ENCODE results near the gene ARVCF. TPM values are rescaled to one million over a fixed set of nuclear protein-coding genes. Genes with fewer than 3 reads are reported as not detected.

ARVCF gene
- total RNA-seq, 1 experiment from 2014 or later: 15.6 TPM

- no peak for DNase-seq
- POLR2A ChIA-PET (ENCODE audit: unreplicated experiment): no interaction called here
- no TSS peak for BruUV-seq (replicated peaks)
- CTCF ChIA-PET: no interaction called here
- no peaks in the 10 kb centered on the region for H3K9me3 ChIP-seq (ENCODE audit: insufficient read depth, low read depth)
- no peaks in the 10 kb centered on the region for H3K9me2 ChIP-seq (ENCODE audit: insufficient read depth)
- H3K79me2 ChIP-seq (ENCODE audit: low read depth): no peaks in the 10 kb centered on the region
- TF ChIP-seq, protein P1, sequence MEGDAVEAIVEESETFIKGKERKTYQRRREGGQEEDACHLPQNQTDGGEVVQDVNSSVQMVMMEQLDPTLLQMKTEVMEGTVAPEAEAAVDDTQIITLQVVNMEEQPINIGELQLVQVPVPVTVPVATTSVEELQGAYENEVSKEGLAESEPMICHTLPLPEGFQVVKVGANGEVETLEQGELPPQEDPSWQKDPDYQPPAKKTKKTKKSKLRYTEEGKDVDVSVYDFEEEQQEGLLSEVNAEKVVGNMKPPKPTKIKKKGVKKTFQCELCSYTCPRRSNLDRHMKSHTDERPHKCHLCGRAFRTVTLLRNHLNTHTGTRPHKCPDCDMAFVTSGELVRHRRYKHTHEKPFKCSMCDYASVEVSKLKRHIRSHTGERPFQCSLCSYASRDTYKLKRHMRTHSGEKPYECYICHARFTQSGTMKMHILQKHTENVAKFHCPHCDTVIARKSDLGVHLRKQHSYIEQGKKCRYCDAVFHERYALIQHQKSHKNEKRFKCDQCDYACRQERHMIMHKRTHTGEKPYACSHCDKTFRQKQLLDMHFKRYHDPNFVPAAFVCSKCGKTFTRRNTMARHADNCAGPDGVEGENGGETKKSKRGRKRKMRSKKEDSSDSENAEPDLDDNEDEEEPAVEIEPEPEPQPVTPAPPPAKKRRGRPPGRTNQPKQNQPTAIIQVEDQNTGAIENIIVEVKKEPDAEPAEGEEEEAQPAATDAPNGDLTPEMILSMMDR (conservative IDR thresholded peaks at IDR 0.05): no peak
- no peak for TF ChIP-seq EZH2 (IDR thresholded peaks at IDR 0.05; ENCODE audit: low read depth)
- no peaks in the 10 kb centered on the region for H3K4me1 ChIP-seq (replicated peaks; ENCODE audit: insufficient read depth)
- H3F3A ChIP-seq (ENCODE audit: insufficient read depth, low read depth): no peaks in the 10 kb centered on the region
- H3K4me2 ChIP-seq: no peak overlapping the region
- H3K36me3 ChIP-seq (ENCODE audit: low read depth): no peaks in the 10 kb centered on the region
- no peaks in the 10 kb centered on the region for H4K20me1 ChIP-seq (ENCODE audit: insufficient read depth)
- H2AFZ ChIP-seq: no peak overlapping the region
- no peak overlapping the region for H3K4me3 ChIP-seq
- H3K27me3 ChIP-seq (ENCODE audit: insufficient read depth, low read depth): no peaks in the 10 kb centered on the region
- intact Hi-C loops (cut with micrococcal nuclease; ENCODE audit: unreplicated experiment): no loop called here
- no peak overlapping the region for H3K27ac ChIP-seq
Measured at GRCh38 chr22:20036084-20036482, 19.5 kb upstream of the ARVCF start.

GRCh38 chr22:20035375-20036083 is 18.9 kb upstream of the ARVCF start:
- no peak overlapping the region for H3K4me3 ChIP-seq
- no peaks in the 10 kb centered on the region for H4K20me1 ChIP-seq (ENCODE audit: insufficient read depth)
- H3K9me3 ChIP-seq (ENCODE audit: insufficient read depth, low read depth): no peaks in the 10 kb centered on the region
- no TSS peak for BruUV-seq (replicated peaks)
- no peaks in the 10 kb centered on the region for H3K27me3 ChIP-seq (ENCODE audit: insufficient read depth, low read depth)
- POLR2A ChIA-PET (ENCODE audit: unreplicated experiment): no interaction called here
- no peaks in the 10 kb centered on the region for H3K4me1 ChIP-seq (replicated peaks; ENCODE audit: insufficient read depth)
- H3F3A ChIP-seq (ENCODE audit: insufficient read depth, low read depth): no peaks in the 10 kb centered on the region
- CTCF ChIA-PET: no interaction called here
- no peak overlapping the region for H3K4me2 ChIP-seq
- no peak for TF ChIP-seq EZH2 (IDR thresholded peaks at IDR 0.05; ENCODE audit: low read depth)
- TF ChIP-seq, protein P1 (conservative IDR thresholded peaks at IDR 0.05): no peak
- H3K79me2 ChIP-seq (ENCODE audit: low read depth): no peaks in the 10 kb centered on the region
- no peaks in the 10 kb centered on the region for H3K36me3 ChIP-seq (ENCODE audit: low read depth)
- no peak overlapping the region for H3K27ac ChIP-seq
- DNase-seq: no peak
- no peaks in the 10 kb centered on the region for H3K9me2 ChIP-seq (ENCODE audit: insufficient read depth)
- intact Hi-C loops (cut with micrococcal nuclease; ENCODE audit: unreplicated experiment): no loop called here
- no peak overlapping the region for H2AFZ ChIP-seq

GRCh38 chr22:20034143-20034542 is 17.5 kb upstream of the ARVCF start:
- no peaks in the 10 kb centered on the region for H3K79me2 ChIP-seq (ENCODE audit: low read depth)
- H3K4me3 ChIP-seq: no peak overlapping the region
- no peaks in the 10 kb centered on the region for H3F3A ChIP-seq (ENCODE audit: insufficient read depth, low read depth)
- H3K9me3 ChIP-seq (ENCODE audit: insufficient read depth, low read depth): no peaks in the 10 kb centered on the region
- no peaks in the 10 kb centered on the region for H3K4me1 ChIP-seq (replicated peaks; ENCODE audit: insufficient read depth)
- no peaks in the 10 kb centered on the region for H3K36me3 ChIP-seq (ENCODE audit: low read depth)
- POLR2A ChIA-PET (ENCODE audit: unreplicated experiment): no interaction called here
- CTCF ChIA-PET: no interaction called here
- BruUV-seq (replicated peaks): no TSS peak
- no peak overlapping the region for H3K4me2 ChIP-seq
- no peaks in the 10 kb centered on the region for H3K9me2 ChIP-seq (ENCODE audit: insufficient read depth)
- TF ChIP-seq EZH2 (IDR thresholded peaks at IDR 0.05; ENCODE audit: low read depth): no peak
- TF ChIP-seq, protein P1 (conservative IDR thresholded peaks at IDR 0.05): no peak
- no peak overlapping the region for H3K27ac ChIP-seq
- H3K27me3 ChIP-seq (ENCODE audit: insufficient read depth, low read depth): no peaks in the 10 kb centered on the region
- no peak for DNase-seq
- no peak overlapping the region for H2AFZ ChIP-seq
- no peaks in the 10 kb centered on the region for H4K20me1 ChIP-seq (ENCODE audit: insufficient read depth)
- intact Hi-C loops (cut with micrococcal nuclease; ENCODE audit: unreplicated experiment): no loop called here
